NCI-H2081 treated with DMSO at 0.1 percent for 48 hours (cell line): Measurements from ENCODE around the gene BRIP1.
"Not testable (repeated sequence)": the region's sequence is repeated elsewhere in the genome, so short reads cannot be mapped to it uniquely, and the experiment has no call there.

Experiments used
- DNase-seq: peaks from one replicate; lab custom pipeline; 2025; lab: John Stamatoyannopoulos, UW

The BRIP1 gene

DNA sequence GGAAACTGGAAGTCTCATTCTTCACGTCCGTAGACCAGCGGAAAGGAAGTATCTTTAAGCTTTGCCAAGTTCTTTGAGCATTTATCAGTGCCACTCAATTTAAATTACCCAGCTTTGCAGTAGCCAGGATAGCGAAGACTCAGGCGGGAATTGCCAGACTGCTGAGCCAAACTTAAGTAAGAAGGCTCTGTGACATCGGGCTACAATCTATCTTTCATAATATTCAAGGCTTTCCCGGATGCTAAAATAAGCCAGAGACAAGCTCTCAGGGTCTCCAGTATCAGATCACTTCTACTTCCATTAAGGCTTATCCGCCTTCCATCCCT, 436 bp upstream of the BRIP1 start:
- no peak for DNase-seq

DNA sequence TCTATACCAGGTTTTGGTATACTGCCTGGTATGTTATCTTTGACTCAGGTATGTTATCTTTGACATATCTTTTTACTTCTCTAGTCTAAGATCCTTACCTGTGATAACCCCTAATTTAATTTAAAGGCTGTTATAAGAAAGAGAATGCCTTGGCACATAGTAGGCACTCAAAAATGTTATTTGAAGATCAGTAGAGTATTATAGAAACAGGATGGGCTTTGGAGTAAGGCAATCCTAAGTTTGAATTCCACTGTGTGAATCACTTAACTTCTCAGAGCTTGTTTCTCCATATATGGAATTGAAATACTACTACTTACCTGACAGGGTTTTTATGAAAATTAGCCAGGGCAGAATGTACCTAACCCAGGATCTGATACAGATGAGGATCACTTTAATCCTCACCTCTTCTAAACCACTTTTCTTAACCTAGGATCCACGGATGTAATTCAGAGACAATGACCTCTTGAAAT, 1.2 kb downstream of the BRIP1 start:
- DNase-seq, result no peak

DNA sequence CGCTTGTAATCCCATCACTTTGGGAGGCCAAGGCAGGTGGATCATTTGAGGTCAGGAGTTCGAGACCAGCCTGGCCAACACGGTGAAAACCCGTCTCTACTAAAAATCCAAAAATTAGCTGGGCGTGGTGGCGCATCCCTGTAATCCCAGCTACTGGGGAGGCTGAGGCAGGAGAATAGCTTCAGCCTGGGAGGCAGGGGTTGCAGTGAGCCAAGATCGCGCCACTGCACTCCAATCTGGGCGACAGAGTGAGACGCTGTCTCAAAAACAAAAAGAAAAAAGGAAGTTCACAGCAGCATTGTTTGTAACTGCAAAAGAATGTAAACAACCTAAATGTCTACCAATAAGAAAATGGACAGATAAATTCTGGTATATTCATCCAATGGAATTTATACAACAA, 2.9 kb downstream of the BRIP1 start:
- DNase-seq, result not testable (repeated sequence)

DNA sequence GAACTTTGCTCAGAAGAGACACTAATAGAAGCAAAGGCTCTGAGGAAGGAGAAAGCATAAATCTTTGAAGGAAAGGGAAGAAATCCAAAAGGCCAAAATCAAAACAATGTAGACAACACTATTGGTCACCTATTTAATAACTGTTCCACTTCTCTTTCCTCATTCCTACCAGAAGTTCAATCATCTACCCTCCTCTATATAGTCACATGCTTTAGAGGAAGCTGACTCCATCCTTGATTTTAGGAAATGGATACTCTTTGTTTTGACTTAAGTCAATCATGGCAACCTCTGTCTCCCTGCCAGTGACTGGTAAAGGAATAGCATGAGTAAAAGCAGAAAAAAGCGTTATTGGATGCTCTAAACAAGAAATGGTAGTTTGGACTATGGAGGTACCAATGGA, 7.3 kb downstream of the BRIP1 start:
- no peak for DNase-seq

DNA sequence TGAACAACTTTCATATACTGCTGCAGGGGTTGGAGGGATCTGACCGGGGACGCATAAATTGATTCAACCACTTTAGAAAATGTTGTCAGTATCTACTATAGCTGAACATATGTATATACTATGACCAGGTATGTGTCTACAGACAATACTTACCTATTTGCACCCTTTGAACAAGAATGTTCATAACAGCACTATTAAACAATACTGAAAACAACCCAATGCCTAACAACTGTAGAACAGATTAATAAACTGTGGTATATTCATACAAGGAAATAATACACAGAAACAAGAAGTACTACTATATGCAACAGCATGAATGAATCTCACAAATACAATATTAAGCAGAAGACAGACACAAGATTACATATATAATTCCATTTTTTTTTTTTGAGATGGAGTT, 10.5 kb downstream of the BRIP1 start:
- no peak for DNase-seq

DNA sequence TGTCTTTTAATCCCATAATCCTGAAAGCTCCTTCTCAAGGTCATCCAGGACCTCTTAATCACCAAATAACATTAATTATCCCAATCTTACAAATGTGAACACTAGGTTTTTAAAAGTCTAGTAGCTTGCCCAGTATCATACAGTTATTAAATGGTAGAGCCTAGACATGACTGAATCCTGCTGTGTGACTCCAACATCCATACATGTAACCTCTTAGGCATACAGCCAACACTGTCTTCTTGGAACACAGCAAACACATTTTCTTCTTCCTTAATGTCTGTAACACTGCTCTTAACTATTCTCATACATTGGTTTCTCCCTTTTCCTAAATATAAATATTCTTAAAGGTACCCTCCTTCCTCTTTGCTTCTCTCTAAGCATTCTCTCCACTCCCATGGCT, 13.7 kb downstream of the BRIP1 start:
- no peak for DNase-seq

DNA sequence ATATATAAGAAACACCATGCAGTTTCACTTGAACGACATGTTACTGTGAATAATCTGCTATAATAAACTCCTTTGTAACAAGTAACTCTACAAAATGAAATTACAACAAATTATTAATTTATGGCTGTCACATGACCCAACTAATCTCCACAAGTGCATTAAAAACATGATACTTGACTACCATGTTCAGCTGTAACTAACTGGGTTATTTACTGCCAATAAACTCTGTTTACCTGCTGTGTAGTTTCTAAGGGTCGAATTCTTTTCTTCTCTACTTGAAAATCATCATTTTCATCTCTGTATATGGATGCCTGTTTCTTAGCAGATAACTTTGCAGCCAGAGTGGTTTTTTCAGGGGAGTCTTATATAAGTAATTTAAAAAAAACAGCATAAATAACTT, 14.4 kb downstream of the BRIP1 start:
- DNase-seq, result no peak

DNA sequence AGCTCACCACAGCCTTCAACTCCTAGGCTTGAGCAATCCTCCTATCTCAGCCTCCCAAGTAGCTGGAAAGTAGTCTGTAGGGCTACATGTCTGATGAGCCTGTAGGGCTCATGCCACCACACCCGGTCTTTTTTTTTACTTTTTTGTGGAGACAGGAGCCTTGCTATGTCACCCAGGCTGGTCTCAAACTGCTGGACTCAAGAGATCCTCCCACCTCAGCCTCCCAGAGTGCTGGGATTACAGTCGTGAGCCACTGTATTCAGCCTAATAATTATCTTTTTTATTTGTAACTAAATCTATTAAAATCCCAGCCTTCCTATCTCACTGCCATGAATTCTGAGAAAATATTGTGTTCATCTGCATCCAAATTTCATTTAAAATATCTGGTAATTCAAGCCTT, 15.1 kb downstream of the BRIP1 start:
- no peak for DNase-seq

DNA sequence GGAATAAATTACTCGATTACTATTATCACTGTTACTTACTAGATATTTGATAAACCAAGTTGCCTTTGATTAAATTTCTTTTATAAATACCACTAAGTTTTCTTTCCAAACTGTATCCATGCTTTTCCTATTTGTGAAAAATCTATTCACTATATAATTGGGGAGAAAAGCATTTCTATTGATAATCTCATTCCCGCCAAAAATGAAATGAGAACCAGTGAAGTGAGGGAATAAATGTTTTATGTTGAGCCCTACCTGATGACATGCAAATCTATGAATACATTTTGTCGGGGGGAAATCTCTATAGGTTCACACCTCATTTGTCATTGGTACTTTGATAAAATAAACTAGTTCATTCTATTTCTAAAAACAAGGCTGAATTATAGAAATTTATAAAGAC, 15.7 kb downstream of the BRIP1 start:
- no peak for DNase-seq

DNA sequence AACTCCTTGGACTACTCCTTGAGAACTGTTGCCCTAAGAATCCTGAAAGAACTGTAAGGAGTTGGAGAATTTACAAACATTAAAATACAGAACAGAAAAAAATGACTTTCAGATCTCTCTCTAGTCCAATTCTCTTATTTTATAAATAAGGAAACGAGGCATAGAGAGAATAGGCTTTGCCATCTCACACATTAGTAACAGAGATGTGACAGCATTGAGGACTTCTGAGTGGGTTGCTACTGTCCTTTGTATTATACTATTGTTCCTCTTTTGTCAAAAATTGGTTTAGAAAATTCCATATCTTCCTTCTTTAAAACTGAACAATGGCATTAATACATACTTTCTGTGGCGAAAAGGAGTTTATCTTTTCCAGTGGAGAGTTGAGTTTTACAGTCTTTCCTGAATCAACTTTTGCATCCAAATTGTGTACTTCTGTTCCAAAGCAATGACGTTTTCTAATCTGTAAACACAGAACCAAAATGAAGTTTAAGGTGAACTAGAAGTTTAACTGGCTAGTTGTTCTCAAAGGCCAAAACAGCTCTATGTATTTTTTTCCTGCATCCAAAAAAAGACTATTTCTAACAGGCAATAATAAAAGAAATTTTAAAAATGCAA, 16.5 kb downstream of the BRIP1 start:
- no peak for DNase-seq

DNA sequence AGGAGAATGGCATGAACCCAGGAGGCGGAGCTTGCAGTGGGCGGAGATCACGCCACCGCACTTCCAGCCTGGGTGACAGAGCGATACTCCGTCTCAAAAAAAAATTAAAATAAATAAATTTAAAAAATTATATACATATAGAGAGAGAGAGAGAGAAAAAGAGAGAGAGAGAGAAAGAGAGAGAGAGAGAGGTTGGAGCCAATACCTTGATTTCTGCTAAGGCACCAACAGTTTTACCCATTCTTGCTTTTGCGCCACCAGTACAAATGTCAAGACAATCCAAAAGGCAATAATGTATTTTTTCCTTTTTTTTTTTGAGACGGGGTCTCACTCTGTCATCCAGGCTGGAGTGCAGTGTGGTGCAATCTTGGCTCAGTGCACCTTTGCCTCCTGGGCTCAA, 17.2 kb downstream of the BRIP1 start:
- no peak for DNase-seq

DNA sequence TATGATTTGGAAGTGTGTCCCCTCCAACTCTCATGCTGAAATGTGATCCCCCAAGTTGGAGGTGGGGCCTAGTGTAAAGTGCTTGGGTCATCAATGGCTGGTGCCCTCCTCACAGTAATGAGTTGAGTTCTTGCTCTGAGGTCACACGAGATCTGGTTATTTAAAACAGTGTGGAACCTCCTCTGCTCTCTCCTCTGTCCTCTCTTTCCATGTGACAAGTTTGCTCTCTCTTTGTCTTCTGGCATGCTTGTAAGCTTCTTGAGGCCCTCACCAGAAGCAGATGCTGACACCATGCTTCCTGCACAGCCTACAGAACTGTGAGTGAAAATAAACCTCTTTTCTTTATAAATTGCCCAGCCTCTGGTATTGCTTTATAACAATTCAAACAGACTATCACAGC, 19.9 kb downstream of the BRIP1 start:
- no peak for DNase-seq

DNA sequence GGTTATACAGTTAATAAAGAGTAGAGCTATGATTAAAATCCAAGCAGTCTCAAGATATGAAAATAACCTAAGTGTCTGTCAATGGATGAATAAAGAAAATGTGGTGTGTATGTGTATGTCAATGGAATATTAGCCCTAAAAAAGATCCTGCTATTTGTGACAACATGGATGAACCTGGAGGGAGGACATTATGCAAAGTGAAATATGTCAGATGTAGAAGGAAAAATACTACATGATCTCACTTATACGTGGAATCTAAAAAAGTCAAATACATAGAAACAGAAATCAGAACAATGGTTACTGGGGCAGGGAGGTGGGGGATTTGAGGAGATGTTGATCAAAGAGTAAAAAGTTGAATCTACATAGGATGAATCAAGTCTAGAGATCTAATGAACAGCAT, 20.4 kb downstream of the BRIP1 start:
- DNase-seq, result no peak

DNA sequence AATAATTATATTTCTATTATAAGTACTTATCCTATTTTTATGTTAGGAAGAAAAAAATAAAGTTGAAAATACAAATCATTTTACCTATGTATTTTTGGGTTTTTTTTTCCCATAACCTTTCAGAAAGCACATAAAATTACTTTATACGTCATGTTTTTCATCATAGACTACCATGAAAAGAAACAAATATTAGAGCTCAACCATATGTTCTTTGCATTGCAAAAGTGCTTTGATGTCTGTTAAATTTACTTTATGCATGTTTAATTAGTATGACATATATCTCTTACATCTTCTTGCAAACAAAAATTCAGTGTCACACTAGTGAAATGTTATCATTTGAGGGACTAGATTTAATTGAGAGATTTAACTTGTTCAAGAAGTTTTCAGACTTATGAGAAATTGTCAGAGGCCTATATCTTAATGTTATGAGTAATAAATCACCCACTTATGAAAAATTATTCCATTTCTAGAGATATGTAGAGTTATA, 24.0 kb downstream of the BRIP1 start:
- DNase-seq, result no peak

DNA sequence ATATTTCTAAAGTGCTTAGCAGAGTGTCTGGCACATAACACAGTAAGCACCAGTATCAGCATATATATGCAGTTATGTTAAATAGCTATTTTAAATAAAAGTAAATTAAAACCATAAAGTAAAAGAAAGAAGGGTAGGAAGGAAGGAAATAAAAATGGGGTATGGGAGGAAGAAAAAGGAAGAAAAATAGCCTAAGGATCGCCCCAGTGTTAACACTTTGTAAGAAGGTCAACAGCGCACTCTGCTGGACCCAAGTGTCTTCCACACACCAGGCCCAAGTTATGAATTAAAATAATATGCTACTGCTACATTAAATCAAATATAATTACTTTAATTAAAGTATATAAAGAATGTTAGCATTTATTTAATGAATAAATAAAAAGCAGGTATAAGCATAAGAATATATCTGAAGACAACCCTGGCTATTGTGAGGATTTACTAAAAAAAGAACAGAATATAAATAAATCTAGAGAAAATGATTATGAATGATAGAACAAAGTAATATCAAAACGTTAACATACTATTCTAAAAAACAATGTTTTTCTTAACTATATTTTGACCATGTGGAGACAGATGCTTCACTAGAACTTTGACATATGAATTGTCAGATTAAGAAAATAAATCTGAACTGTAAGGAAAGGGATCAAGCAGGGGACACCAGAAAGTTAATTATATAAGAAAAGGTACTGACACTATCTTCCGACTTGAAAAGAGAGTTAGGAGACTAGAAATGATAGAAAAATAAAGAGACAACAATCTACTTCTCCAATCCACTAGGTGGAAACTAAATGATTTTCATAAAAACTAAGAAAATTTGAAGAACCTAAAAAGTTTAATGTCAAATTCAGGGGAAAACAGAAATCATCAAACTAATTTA, 25.9 kb downstream of the BRIP1 start:
- peak; percentile 22 for DNase-seq

DNA sequence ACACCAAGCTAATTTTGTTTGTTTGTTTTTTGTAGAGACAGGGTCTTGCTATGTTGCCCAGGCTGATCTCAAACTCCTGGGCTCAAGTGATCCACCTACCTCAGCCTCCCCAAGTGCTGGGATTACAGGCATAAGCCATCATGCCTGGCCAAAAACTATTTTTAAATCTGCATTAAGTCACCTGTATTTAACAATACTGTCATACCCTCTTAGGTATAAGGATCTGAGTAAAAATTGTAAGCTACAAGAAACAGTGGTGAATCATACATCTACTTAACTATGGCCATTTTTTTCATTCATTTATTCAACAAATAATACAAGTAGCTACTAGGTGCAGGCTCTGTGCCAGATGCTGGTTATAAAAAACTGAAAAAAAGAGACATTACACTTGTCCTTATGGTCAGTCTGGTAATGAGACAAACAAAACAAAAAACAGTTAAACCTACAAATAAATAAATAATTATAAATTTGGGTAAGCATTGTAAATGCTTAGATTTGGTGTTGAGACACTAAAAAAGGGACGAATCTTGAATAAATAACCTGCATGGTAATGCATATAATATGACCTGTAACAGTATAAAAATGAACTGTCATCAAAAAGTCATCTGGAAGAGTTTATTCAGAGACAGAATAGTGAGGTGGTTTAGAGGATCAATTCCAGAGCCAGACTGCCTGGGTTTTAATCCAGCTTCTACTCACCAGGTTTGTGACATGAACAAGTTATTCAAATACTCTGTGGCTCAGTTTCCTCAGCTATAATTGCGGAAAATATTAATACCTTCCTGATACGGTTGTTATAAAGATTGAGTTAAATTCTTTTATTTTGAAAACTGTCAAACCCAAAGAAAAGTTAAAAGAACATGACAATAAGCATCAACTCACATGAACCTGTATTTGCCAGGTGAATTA, 26.8 kb downstream of the BRIP1 start:
- no peak for DNase-seq

DNA sequence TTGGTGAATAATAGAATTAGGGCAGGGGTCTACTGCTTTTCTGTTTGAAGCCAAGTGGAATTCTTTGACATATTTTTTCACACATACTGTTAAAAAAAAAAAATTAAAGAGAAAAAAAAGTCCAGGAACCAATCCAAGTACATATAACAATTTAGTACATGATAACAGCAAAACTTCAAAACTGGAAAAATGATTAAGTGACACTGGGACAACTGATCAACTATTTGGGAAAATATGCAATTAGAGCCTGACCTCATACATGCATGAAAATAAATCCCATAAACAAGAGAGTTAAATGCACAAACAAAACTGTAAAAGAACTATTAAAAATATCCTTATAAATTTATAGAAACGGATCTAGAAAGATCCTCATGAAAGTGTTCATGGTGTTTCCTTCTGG, 27.7 kb downstream of the BRIP1 start:
- no peak for DNase-seq

DNA sequence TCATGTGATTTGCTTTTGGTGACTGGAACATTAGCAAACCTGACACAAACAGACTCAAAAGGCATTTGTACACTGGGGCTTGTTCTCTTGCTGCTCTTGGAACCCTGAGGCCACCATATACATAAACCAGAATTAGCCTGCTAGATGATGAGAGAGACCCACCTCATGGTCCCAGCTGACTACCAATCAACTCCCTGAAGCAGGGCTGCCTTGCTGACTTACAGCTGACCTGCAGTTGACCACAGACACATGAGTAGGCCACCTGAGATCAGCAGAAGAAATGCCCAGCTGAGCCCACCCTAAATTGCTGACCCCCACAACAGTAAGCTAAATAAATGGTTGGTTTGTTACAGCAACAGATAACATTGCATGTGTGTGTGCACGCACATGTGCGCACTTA, 28.7 kb downstream of the BRIP1 start:
- no peak for DNase-seq

DNA sequence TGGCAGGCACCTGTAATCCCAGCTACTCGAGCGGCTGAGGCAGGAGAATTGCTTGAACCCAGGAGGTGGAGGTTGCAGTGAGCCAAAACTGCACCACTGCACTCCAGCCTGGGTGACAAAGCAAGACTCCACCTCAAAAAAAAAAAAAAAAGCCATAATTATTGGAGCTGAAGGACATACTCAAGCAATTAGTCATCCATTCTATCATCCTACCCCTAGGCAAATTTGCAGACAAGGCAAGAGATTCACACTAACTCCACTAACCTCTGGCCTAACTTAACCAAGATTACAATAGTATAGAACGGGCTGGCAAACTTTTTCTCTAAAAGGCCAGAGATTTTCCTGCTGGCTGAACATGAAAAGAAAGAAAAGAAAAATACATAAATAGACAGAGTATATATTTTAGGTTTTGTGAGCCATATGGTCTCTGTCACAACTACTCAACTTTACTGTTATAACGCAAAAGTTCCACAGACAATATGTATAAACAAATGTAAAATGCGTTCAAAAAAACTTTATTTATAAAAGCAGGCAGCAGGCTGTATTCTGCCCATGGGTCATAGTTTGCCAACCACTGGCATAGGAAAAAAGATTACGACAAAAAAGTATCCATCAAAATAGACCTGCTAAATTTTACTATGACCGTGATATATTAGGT, 29.7 kb downstream of the BRIP1 start:
- DNase-seq, result no peak

DNA sequence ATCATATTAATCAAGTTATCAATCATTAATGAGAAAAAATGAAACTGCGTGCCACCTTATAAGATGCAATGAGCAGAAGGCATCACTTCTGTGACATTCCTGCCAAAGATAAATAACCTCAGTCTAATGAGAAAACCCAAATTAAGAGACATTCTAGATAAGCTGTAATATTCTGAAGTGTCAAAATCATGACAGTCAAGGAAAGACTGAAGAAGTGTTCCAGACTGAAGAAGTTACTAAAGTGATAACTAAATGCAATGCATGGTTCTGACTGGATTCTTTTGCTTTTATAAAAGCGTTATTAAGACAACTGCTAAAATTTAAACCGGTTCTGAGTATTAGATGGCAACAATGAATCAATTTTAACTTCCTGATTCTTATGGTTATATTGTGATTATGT, 30.9 kb downstream of the BRIP1 start:
- no peak for DNase-seq

DNA sequence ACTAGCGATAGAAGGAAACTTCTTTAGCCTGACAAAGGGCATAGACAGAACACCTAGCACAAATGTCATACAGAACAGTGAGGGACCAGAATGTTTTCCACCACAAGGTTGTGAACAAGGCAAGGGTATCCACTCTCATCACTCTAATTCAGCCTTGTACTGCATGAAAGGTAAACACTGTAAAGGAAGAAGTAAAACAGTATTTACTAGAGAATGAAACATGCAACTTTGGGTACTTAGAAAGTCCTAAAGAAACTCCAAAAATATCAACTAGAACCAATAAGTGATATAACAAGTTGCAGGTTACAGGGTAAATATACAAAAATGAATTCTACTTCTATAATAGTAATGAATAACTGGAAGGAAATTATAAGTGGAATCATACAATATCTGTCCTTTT, 32.2 kb downstream of the BRIP1 start:
- no peak for DNase-seq

DNA sequence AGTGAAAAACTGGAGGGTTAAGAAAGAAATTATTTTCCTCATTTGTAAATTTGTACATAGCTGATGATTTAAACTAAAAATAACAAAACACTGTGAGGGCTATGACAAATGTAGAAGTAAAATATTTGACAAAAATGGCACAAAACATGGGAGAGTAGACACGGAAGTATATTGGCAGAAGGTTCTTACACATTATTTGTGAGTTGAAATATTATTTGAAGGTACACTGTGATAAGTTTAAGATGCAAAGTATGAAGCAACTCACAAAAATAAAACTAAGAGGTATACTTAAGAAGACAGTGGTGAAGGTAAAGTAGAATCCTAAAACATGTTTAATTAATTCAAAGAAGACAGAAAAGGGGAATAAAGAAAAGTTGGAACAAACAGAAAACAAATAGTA, 34.6 kb downstream of the BRIP1 start:
- DNase-seq, result no peak
